Putamen (tissue), 1 donor: ENCODE results near the gene PAX9.

Source experiments
- DNase-seq: peaks from one replicate; pipeline ENCODE4 v3.0.0-alpha.2; 2016; ENCODE audit warnings: low spot score

PAX9 gene

GRCh38 chr14:36655963-36656686 lies 5.5 kb upstream of the PAX9 start:
- no peak for DNase-seq

GRCh38 chr14:36656687-36657398 lies 4.8 kb upstream of the PAX9 start:
- no peak for DNase-seq

GRCh38 chr14:36657399-36658122 lies 4.1 kb upstream of the PAX9 start:
- no peak for DNase-seq

GRCh38 chr14:36658123-36659009 lies 3.3 kb upstream of the PAX9 start:
- no peak for DNase-seq

GRCh38 chr14:36659010-36659821 lies 2.4 kb upstream of the PAX9 start:
- no peak for DNase-seq

GRCh38 chr14:36659822-36660735 lies 1.6 kb upstream of the PAX9 start:
- DNase-seq, result no peak

GRCh38 chr14:36660736-36661505 lies 739 bp upstream of the PAX9 start:
- no peak for DNase-seq

GRCh38 chr14:36662258-36662542 lies 540 bp downstream of the PAX9 start:
- no peak for DNase-seq

- DNase-seq, result no peak
These were observed 1.1 kb downstream of the PAX9 start for GRCh38 chr14:36662543-36663403.

GRCh38 chr14:36663404-36664321 lies 2.0 kb downstream of the PAX9 start:
- no peak for DNase-seq

- no peak for DNase-seq
These were observed 2.9 kb downstream of the PAX9 start for GRCh38 chr14:36664322-36665193.

GRCh38 chr14:36665887-36666415 lies 4.3 kb downstream of the PAX9 start:
- DNase-seq, result no peak

GRCh38 chr14:36666416-36667206 lies 5.0 kb downstream of the PAX9 start:
- DNase-seq, result no peak

- no peak for DNase-seq
These were observed 6.0 kb downstream of the PAX9 start for GRCh38 chr14:36667679-36668078.

GRCh38 chr14:36671149-36671548 lies 9.5 kb downstream of the PAX9 start:
- no peak for DNase-seq
